Epithelial cell of proximal tubule (primary cell): ENCODE data around the gene TFPI. TPM values are rescaled to one million over a fixed set of nuclear protein-coding genes. Genes with fewer than 3 reads are reported as not detected.
"Not testable (repeated sequence)": the region's sequence is repeated elsewhere in the genome, so short reads cannot be mapped to it uniquely, and the experiment has no call there.

Experiments
- DNase-seq: peaks from one replicate; pipeline ENCODE4 v3.0.0-alpha.2; 2011; ENCODE audit warnings: low read depth
- H3K4me3 ChIP-seq: 2 replicates; pipeline ENCODE4 v1.5.1; 2011; ENCODE audit warnings: low read depth, mild to moderate bottlenecking, low read length
- total RNA-seq: library from RNA; depleted of rRNA; stranded (reverse); fragments of >200 nt; gene quantifications from 2 replicates; pipeline ENCODE4 v1.2.3, GENCODE V29; 2015
- TF ChIP-seq, protein P1 (sequence below): conservative IDR thresholded peaks from 2 replicates; pipeline ENCODE4 v1.5.1; 2012; ENCODE audit warnings: low read depth, mild to moderate bottlenecking, low read length

TFPI gene
- total RNA-seq, 1 donor from 2014 or later = 99.7 TPM

DNA sequence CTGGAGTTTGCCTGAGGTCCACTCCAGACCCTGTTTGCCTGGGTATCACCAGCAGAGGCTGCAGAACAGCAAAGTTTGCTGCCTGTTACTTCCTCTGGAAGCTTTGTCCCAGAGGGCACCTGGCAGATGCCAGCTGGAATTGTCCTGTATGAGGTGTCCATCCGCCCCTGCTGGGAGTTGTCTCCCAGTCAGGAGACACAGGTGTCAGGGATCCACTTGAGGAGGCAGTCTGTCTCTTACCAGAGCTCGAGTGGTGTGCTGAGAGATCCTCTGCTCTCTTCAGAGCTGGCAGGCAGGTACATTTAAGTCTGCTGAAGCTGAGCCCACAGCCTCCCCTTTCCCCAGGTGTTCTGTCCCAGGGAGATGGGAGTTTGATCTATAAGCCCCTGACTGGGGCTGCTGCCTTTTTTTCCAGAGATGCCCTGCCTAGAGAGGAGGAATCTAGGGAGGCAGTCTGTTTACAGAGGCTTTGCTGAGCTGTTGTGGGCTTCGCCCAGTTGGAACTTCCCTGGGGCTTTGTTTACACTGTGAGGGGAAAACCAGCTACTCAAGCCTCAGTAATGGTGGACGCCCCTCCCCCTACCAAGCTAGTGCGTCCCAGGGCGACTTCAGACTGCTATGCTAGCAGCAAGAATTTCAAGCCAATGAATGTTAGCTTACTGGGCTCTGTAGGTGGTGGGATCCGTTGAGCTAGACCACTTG, 34.7 kb downstream of the TFPI start:
- TF ChIP-seq, protein P1, sequence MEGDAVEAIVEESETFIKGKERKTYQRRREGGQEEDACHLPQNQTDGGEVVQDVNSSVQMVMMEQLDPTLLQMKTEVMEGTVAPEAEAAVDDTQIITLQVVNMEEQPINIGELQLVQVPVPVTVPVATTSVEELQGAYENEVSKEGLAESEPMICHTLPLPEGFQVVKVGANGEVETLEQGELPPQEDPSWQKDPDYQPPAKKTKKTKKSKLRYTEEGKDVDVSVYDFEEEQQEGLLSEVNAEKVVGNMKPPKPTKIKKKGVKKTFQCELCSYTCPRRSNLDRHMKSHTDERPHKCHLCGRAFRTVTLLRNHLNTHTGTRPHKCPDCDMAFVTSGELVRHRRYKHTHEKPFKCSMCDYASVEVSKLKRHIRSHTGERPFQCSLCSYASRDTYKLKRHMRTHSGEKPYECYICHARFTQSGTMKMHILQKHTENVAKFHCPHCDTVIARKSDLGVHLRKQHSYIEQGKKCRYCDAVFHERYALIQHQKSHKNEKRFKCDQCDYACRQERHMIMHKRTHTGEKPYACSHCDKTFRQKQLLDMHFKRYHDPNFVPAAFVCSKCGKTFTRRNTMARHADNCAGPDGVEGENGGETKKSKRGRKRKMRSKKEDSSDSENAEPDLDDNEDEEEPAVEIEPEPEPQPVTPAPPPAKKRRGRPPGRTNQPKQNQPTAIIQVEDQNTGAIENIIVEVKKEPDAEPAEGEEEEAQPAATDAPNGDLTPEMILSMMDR = no peak
- H3K4me3 ChIP-seq = no peak overlapping the region
- no peak for DNase-seq

DNA sequence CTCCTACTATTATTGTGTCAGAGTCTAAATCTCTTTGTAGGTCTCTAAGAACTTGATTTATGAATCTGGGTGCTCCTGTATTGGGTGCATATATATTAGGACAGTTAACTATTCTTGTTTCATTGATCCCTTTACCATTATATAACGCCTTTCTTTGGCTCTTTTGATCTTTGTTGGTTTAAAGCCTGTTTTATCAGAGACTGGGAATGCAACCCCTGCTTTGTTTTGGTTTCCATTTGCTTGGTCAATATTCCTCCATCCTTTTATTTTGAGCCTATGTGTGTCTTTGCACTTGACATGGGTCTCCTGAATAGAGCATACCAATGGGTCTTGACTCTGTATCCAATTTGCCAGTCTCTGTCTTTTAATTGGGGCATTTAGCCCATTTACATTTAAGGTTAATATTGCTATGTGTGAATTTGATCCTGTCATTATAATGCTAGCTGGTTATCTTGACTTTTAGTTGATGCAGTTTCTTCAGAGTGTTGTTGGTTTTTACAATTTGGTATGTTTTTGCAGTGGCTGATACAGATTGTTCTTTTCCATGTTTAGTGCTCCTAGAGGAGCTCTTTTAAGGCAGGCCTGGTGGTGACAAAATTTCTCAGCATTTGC, 36.4 kb downstream of the TFPI start:
- not testable (repeated sequence) for H3K4me3 ChIP-seq, DNase-seq

DNA sequence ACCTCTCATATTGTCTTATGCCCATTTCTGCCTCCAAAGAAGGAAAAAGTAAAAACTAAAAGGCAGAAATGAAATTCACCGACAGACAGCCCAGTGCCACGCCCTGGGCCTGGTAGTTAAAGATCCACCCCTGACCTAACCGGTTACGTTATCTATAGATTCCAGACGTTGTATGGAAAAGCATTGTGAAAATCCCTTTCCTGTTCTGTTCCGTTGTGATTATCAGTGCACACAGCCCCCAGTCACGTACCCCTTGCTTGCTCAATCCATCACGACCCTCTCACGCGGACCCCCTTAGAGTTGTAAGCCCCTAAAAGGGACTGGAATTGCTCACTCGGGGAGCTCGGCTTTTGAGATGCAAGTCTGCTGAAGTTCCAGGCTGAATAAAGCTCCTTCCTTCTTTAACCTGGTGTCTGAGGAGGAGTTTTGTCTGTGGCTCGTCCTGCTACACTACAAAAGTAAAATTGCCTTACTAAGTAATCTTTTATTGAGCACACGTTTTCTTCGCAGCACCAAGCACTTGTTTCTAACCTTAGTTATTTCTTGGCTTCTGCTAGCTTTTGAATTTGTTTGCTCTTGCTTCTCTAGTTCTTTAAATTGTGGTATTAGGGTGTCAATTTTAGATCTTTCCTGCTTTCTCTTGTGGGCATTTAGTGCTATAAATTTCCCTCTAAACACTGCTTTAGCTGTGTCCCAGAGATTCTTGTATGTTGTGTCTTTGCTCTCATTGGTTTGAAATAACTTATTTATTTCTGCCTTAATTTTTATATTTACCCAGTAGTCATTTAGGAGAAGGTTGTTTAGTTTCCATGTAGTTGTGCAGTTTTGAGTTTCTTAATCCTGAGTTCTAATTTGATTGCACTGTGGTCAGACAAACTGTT, 37.4 kb downstream of the TFPI start:
- DNase-seq, H3K4me3 ChIP-seq: not testable (repeated sequence)

DNA sequence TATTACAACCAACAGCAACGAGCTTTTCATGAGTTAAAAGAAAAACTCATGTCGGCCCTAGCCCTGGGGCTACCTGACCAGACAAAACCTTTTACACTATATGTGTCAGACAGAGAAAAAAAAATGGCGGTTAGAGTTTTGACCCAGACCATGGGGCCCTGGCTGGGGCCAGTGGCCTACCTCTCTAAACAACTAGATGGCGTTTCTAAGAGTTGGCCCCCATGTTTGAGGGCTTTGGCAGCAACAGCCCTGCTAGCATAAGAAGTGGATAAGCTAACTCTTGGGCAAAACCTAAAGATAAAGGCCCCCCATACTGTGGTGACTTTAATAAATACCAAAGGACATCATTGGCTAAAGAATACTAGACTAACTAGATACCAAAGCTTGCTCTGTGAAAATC, 39.3 kb downstream of the TFPI start:
- no peak for DNase-seq
- H3K4me3 ChIP-seq = no peak overlapping the region
- TF ChIP-seq, protein P1 = no peak

DNA sequence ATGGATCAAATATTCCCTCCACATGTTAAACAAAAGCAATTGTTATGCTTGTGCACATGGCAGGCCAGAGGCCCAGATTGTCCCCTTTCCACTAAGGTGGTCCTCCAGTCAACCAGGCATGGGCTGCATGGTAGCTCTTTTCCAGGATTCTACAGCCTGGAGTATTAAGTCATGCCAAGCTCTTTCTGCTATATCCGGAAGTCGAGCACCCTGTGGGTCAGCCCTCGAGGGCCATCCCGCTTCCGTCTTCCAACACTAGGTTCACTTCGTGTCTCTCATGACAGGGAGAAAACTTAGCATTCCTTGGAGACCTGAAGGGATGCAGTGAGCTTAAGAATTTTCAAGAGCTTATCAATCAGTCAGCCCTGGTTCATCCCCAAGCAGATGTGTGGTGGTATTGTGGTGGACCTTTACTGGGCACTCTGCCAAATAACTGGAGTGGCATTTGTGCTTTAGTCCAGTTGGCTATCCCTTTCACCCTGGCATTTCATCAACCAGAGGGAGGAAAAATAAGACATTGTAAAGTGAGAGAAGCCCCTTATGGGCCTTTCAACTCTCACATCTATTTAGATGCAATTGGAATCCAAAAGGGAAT, 39.9 kb downstream of the TFPI start:
- H3K4me3 ChIP-seq, DNase-seq: not testable (repeated sequence)

DNA sequence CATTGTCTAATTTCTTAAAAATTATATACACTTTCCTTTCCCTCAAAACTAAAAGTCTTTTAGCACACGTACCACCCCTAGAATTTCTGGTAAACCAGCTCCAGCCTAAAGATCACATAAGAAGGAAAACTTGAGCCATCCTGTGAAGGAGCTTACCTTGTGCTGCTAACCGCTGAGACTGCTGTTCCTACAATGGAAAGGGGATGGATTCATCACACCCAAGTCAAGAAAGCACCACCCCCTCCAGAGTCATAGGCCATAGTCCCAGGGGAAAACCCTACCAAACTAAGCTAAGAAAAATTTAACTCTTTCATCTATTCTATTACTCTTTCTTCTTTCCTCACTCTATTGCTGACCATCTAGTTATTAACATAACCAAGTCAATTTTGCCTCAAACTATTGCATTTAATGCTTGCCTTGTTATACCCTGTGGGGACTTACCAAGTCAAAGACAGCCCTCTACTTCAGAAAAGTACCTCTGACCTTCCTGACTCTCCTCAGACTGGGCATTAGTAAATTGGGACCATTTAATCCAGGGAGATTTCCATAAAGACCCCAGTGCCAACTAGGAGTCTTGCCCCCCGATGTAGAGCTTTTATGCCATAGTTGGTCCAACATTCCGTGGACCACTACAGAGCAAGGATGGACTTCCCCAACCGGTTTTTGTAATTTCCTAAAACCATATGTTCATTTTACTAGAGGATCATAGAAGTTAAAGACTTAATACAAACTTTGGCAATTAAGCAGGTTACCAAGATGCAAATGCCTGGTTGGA, 40.6 kb downstream of the TFPI start:
- H3K4me3 ChIP-seq, DNase-seq: not testable (repeated sequence)

DNA sequence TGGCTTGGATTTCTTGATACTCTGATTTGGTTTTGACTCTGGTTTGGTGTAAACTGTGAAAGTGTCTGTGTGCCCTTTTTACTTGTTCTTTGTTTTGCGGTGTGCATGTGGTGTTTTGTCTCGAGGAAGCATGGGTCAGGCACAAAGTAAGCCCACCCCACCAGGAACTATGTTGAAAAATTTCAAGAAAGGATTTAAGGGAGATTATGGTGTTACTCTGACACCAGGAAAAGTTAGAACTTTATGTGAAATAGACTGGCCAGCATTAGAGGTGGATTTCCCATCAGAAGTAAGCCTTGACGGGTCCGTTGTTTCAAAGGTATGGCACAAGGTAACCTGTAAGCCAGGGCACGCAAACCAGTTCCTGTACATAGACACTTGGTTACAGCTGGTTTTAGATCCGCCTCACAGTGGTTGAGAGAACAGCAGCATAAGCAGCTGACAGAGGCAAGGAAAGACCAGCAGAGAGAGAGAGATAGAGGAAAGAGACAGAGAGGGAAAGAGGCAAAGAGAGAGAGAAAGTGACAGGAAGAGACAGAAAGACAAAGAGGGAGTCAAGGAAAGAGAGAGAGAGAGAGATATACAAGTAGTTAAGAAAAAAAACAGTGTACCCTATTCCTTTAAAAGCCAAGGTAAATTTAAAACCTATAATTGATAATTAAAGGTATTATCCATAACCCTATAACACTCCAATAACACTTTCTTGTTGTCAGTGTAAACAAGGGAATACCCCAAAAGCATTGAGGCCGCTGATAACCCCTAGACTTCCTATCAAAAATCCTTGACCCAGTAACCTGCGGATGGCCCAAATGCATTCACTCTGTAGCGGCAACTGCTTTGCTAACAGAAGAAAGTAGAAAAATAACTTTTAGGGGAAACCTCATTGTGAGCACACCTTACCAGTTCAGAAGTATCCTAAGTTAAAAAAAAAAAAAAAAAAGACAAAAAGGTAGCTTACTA, 42.6 kb downstream of the TFPI start:
- no peak for DNase-seq
- H3K4me3 ChIP-seq = no peak overlapping the region
- TF ChIP-seq, protein P1 = no peak

DNA sequence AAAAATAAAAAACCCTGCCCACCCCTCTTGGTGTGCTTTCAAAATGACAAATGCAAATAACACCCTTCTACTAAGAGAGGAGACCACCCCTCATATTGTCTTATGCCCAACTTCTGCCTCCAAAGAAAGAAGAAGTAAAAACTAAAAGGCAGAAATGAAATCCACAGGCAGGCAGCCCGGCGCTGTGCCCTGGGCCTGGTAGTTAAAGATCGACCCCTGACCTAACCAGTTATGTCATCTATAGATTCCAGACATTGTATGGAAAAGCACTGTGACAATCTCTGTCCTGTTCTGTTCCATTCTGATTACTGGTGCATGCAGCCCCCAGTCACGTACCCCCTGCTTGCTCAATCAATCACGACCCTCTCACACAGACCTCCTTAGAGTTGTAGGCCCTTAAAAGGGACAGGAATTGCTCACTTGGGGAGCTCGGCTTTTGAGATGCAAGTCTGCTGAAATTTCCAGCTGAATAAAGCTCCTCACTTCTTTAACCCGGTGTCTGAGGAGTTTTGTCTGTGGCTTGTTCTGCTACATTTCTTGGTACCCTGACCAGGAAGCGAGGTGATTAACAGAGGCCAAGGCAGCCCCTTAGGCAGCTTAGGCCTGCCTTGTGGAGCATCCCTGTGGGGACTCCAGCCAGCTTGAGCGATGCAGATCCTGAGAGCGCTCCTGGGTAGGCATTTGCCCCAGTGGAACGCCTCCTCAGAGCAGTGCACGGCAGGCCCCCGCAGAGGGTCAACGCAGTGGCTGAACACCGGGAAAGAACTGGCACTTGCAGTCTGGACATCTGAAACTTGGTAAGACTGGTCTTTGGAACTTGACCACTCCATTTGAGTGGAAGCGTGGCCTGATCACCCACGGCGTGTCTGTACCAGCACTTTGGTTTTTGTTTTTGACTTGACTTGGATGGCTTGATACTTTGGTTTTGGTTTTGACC, 43.5 kb downstream of the TFPI start:
- DNase-seq, H3K4me3 ChIP-seq: not testable (repeated sequence)
